ENCODE measurements around the gene RAMP1. TPM values are rescaled to one million over a fixed set of nuclear protein-coding genes. Genes with fewer than 3 reads are reported as not detected.
A peak's percentile ranks its signal among the peaks of the same experiment; 100 is the strongest.

RAMP1 gene
- total and polyA plus RNA-seq, 2 experiments from 2014 or later: 134 to 329 TPM

DNA sequence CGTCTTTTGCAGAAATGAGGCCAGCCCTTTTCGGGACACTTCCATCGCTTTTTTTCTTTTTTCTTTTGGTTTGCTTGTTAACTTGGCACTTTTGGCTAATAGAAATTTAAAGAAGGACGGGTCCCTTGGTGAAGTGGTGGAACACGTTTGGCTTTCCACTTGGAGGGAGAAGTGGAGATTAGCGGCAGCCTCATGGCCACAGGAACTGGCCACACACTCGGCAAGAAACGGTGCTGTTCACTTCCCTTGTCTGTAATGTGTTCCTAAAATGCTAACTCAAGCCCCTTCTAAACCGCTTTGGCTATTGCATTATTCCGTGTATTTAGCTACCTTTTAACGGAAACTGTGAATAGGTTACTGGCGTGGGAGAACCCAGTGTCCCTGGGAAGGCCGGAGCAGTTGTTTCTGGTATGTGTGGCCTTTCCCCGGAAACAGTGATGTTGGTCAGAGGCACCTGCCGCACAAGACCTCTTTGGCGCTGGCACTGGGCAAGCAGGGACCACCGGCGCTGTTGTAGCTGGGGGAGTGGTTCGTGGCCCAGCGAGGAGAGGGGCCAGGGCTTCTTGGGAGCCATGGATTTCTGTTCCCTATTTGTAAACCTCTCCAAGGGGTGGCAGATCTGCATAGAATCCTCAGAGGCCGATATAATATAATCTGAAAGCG lies 981 bp downstream of the RAMP1 start:
- Histone ChIP-seq H3K79me2 (peaks cover 28% of the 10 kb centered on the region), H3K4me1 (ENCODE audit: insufficient read depth) (peaks cover 37% of the 10 kb centered on the region), H3K27me3 (no peaks in the 10 kb centered on the region), H3K27ac (peak overlapping the region; percentile 82), H2AFZ (peak overlapping the region; percentile 24), H3K9me3 (ENCODE audit: low read depth) (no peaks in the 10 kb centered on the region), H3K9me2 (replicated peaks; ENCODE audit: insufficient read depth) (no peaks in the 10 kb centered on the region), H3K36me3 (replicated peaks; ENCODE audit: insufficient read depth, low read depth) (no peaks in the 10 kb centered on the region), H3K4me2 (peak overlapping the region; percentile 92), H4K20me1 (ENCODE audit: insufficient read depth, poor library complexity, severe bottlenecking) (no peaks in the 10 kb centered on the region), H3K4me3 (peak overlapping the region; percentile 65)
- no peak for DNase-seq (ENCODE audit: low spot score)
- WGBS (ENCODE audit: low lambda C conversion rate, missing lambda C conversion rate): 47% methylated on average over 22 of the region's 22 CpGs
- TF ChIP-seq EZH2 (IDR thresholded peaks at IDR 0.05; ENCODE audit: borderline replicate concordance) (no peak), EZH2phosphoT487 (IDR thresholded peaks at IDR 0.05; ENCODE audit: low read depth, severe bottlenecking, unreplicated experiment) (no peak)
- TF ChIP-seq, protein P1, sequence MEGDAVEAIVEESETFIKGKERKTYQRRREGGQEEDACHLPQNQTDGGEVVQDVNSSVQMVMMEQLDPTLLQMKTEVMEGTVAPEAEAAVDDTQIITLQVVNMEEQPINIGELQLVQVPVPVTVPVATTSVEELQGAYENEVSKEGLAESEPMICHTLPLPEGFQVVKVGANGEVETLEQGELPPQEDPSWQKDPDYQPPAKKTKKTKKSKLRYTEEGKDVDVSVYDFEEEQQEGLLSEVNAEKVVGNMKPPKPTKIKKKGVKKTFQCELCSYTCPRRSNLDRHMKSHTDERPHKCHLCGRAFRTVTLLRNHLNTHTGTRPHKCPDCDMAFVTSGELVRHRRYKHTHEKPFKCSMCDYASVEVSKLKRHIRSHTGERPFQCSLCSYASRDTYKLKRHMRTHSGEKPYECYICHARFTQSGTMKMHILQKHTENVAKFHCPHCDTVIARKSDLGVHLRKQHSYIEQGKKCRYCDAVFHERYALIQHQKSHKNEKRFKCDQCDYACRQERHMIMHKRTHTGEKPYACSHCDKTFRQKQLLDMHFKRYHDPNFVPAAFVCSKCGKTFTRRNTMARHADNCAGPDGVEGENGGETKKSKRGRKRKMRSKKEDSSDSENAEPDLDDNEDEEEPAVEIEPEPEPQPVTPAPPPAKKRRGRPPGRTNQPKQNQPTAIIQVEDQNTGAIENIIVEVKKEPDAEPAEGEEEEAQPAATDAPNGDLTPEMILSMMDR (IDR thresholded peaks at IDR 0.05; ENCODE audit: poor library complexity): no peak

DNA sequence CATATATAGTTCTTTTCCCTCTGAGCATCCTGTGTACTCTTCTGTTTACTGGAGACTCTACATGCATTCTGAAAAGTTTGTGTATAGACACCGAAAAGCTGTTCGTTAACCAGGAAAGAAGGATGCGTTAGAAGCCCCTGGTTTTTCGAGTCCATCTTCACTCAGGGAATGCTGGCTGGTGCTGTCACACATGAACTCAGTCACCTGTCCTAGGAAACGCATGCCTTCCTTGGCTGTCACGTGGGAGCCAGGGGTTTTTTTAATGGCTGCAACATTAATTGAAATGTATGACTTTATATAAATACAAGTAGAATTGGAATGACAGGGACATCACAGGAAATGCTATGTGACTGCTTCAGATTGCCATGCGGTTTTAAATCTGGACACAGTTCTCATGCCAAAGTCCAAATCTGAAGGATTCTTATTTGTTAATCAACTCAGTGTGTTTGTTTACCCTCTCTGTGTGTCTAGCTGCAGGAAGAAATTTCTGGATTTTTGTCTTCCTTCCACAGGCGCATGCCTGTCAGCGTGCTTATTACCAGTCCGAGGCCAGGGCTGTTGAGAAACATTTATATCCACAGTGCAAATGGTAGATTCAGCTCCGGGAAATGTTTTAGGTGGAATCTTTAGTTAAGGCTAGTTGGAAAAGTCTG lies 2.6 kb downstream of the RAMP1 start:
- Histone ChIP-seq H3K4me2 (peak overlapping the region; percentile 92), H3K27me3 (no peaks in the 10 kb centered on the region), H3K4me3 (no peak overlapping the region), H4K20me1 (ENCODE audit: insufficient read depth, poor library complexity, severe bottlenecking) (no peaks in the 10 kb centered on the region), H3K9me2 (replicated peaks; ENCODE audit: insufficient read depth) (no peaks in the 10 kb centered on the region), H3K27ac (peak overlapping the region; percentile 70), H3K4me1 (ENCODE audit: insufficient read depth) (peaks cover 50% of the 10 kb centered on the region), H3K79me2 (peaks cover 37% of the 10 kb centered on the region), H2AFZ (no peak overlapping the region), H3K36me3 (replicated peaks; ENCODE audit: insufficient read depth, low read depth) (no peaks in the 10 kb centered on the region), H3K9me3 (ENCODE audit: low read depth) (no peaks in the 10 kb centered on the region)
- TF ChIP-seq EZH2 (IDR thresholded peaks at IDR 0.05; ENCODE audit: borderline replicate concordance) (no peak), EZH2phosphoT487 (IDR thresholded peaks at IDR 0.05; ENCODE audit: low read depth, severe bottlenecking, unreplicated experiment) (no peak)
- TF ChIP-seq, protein P1 (IDR thresholded peaks at IDR 0.05; ENCODE audit: poor library complexity): no peak
- no peak for DNase-seq (ENCODE audit: low spot score)
- 68% methylated on average over 11 of the region's 11 CpGs for WGBS (ENCODE audit: low lambda C conversion rate, missing lambda C conversion rate)

DNA sequence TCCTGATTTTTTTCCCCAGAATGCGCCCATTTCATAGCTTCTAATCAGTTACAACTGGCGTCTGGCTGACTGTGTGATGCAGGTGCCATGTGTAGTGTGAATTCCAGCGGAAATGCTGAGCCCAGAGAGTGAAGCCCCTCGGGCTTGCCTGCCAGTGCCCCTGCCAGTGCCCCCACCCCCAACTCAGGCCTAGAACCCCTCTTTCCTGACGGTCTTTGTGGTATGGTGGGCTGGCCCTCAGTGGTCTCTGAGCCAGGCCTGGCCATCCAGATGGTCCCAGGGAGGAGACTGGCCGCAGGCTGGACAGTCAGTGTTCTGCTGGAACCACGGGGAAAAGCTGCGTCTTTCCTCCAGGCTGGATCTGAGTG lies 3.1 kb downstream of the RAMP1 start:
- Histone ChIP-seq H3K27me3 (no peaks in the 10 kb centered on the region), H3K9me2 (replicated peaks; ENCODE audit: insufficient read depth) (no peaks in the 10 kb centered on the region), H3K79me2 (peaks cover 42% of the 10 kb centered on the region), H3K36me3 (replicated peaks; ENCODE audit: insufficient read depth, low read depth) (no peaks in the 10 kb centered on the region), H3K4me3 (no peak overlapping the region), H2AFZ (no peak overlapping the region), H4K20me1 (ENCODE audit: insufficient read depth, poor library complexity, severe bottlenecking) (no peaks in the 10 kb centered on the region), H3K4me1 (ENCODE audit: insufficient read depth) (peaks cover 50% of the 10 kb centered on the region), H3K9me3 (ENCODE audit: low read depth) (no peaks in the 10 kb centered on the region), H3K4me2 (peak overlapping the region; percentile 92), H3K27ac (peak overlapping the region; percentile 70)
- TF ChIP-seq EZH2 (IDR thresholded peaks at IDR 0.05; ENCODE audit: borderline replicate concordance): no peak
- TF ChIP-seq EZH2phosphoT487 (IDR thresholded peaks at IDR 0.05; ENCODE audit: low read depth, severe bottlenecking, unreplicated experiment): no peak
- TF ChIP-seq, protein P1 (IDR thresholded peaks at IDR 0.05; ENCODE audit: poor library complexity): no peak
- DNase-seq (ENCODE audit: low spot score): no peak
- WGBS (ENCODE audit: low lambda C conversion rate, missing lambda C conversion rate): 94% methylated on average over 8 of the region's 8 CpGs

All from hepatocyte (in vitro differentiated cells).